NCI-H187 treated with DMSO at 0.1 percent for 48 hours (cell line): ENCODE measurements around the gene EXOC2.
"Not testable (repeated sequence)": the region's sequence is repeated elsewhere in the genome, so short reads cannot be mapped to it uniquely, and the experiment has no call there.

ENCODE experiments used
- DNase-seq: peaks from one replicate; lab custom pipeline; 2025; lab: John Stamatoyannopoulos, UW

EXOC2 gene

DNA sequence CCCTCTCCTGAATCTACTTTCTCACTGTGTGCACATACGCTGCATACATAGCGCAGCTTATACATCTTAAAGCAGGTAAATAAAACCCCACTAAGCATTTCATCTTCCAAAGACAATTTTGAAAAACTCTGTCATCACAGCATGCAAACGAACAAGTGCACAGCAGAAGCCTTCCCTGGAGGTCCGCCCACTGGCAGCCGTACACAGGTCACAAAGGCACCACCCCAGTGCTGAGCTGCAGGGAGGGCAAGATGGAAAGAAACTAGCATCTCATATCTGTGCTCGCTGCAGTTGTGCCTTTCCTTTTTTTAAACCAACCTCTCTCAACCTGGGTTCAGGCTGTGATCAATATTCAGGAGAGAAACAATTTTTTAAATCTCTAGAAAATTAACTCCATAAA is 109.3 kb downstream of the EXOC2 start:
- no peak for DNase-seq

DNA sequence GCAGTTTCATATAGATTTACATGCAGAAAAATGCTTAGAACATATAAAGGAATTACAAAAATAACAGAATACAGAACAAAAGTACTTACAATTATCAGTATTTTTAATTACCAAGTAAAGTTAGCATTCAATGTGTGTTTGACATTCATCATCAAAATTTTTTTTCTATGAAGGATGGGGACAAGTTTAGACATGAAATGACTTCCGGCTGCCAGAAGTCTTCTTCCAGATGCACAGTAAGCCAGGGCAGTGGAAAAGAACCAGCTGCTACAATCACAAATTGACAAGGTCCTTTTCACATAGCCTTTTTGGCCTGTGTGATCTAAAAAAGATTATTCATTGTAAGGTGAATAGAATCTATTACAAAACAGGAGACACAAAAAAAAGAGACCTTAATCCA is 109.8 kb downstream of the EXOC2 start:
- DNase-seq: no peak

GRCh38 chr6:582370-582769 is 110.6 kb downstream of the EXOC2 start:
- DNase-seq: no peak

- no peak for DNase-seq
Observed at GRCh38 chr6:579339-579738, 113.6 kb downstream of the EXOC2 start.

GRCh38 chr6:572596-573265 is 120.2 kb downstream of the EXOC2 start:
- DNase-seq: no peak

- DNase-seq: no peak
Observed at GRCh38 chr6:571892-572291, 121.0 kb downstream of the EXOC2 start.

GRCh38 chr6:570825-571224 is 122.1 kb downstream of the EXOC2 start:
- no peak for DNase-seq

- DNase-seq: no peak
Observed at GRCh38 chr6:568954-569523, 123.9 kb downstream of the EXOC2 start.

DNA sequence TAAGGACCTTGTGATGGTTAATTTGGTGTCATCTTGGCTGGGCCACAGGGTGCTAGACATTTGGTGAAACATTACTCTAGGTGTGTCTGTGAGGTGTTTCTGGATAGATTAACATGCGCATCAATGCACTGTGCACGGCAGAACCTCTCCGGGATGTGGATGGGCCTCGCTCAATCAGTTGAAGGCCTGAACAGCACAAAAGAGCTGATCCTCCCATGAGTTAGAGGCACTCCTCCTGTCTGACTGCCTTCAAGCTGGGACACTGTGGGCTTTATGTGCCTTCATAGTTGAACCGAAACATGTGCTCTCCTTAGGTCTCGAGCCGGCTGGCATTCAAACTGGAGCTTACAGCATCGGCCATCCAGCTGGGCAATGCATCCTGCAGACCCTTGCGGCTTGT is 124.9 kb downstream of the EXOC2 start:
- DNase-seq: no peak

DNA sequence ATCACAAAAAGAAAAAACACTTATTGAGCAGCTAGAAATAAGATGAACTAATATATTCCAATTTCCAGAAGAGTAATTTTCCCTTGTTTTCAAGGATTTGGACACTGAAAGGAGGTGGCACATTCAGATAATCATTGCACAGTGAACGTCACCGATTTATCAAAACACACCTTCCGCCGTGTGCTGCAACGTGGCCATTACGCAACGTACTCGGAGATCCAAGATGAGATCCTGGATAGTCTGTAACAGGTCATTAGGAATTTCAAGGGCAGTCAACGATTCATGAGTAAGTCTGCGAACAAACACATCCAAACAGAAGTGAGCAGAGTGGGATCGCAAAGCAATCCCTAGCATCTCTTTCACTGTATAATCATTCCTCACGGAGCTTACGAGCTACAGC is 129.1 kb downstream of the EXOC2 start:
- DNase-seq: no peak

DNA sequence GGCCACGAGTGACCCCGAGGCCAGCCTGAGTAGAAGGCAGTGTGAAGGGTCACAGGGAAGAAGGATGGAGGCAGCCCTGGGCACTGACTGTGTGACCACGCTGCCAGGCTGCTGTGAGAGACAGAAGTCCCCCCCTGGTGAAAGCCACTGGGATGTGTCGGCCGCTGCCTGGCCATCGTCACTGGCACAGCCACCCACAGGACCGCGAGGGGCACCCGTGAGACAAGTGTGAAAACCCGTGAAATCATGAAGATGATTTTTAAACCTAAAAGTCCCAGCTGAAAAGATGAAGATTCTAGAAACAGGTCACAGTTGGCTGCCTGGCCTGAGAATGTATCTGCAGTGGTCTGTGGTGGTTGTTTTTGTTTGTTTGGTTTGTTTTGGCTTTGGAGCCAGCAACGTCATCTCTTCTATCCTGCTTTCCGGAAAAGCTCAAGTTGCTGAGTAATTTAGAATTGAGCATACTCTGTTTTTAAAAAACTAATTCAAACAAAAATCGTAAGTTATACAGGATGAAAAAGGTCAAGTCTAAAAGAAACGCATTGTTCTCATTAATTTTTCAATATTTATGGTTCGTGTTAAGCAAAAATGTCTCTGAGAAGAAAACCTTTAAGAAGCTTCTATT is 130.8 kb downstream of the EXOC2 start:
- DNase-seq: no peak

DNA sequence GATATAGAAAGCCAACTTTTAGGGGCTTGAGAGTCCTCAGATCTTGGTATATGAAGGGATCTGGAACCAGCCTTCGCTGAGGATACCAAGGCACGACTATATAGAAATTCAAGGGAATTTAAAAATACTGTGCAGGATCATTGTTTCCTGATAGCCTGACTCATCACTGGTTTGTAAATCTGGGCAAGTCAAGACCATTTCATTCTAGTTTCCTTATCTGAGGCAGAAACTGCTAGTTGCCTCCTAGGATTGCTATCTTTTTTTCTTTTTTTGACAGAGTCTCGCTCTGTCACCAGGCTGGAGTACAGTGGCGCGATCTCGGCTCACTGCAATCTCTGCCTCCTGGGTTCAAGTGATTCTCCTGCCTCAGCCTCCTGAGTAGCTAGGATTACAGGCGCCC is 131.6 kb downstream of the EXOC2 start:
- not testable (repeated sequence) for DNase-seq

- no peak for DNase-seq
Observed at GRCh38 chr6:558959-559358, 134.0 kb downstream of the EXOC2 start.

DNA sequence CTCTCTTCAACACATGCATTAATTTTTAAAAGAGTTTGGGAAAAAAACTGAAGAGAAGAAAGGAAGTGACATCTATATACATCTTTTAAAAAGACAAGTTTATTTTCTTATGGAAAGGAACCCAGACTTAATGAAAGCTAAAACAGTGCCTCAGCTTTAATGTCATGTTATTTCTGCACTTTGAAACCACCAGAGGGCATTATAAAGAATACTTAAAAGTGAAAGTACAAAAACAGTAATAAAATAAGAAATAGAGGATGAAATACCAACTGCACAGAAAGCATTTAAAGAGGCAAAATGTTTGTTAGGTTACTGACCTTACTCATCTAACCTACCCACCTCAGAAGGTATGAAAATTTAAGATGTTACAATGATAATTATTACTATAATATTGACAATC is 134.8 kb downstream of the EXOC2 start:
- no peak for DNase-seq

DNA sequence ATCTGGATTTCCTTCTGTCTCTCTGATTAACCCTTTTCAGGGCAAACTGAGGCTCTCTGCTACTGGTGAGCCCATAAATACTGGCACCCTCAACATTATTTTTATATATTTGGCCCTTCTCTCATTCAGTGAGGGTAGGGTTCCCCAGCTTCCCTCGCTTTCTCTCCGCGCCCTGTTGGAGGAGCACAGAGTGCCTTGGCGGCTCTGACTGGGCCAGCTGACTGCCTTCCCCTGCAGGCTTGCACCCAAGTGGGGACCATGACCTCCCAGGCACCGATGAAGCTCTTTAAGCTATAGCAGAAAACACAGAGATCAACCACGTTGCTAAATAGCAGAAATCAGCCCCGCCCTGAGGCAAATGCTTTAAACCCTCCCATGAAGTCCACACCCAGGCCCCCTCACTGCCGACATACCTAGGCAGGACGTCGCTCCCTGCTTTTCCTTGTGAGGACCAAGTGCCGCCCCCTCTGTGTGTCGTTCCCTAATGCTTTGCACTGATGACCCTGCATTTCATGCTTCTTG is 141.0 kb downstream of the EXOC2 start:
- DNase-seq: no peak

GRCh38 chr6:551405-551804 is 141.5 kb downstream of the EXOC2 start:
- no peak for DNase-seq

DNA sequence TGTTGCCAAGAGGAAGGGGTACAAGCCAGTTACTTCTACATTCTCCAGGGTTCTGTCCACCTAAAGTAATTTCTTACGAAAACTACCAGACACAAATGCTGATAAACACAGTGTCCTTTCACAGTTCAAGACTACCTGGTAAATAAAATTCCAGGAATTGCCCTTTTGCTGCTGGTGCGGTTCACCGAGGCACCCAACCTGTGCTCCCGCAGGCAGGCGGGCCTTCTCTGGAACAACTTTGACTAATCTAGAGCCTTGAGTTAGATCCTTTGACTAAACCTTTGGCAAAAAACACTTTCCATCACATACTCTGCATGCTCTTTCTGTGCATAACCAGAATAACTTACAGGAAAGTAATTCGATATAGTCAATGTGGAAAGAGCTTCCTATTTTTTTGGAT is 143.0 kb downstream of the EXOC2 start:
- DNase-seq: no peak

DNA sequence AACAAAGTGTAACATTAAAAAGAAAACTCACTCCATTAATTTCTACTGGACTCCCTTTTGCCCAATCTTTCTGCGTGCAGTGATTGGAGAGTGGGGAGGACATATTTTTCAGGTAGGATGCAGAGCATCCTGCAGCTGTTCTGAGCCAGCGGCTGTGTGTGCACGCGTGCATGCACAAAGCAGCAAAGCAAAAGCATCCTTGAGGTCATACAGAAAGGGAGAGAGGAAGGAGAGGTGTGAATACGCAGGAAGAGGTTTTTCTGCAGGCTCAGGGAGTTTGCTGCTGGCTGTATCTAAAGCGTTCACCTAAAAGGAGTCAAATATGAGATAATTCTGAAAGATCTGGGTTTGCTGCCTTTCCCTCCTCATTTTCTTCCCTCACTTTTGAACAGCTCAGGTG is 144.4 kb downstream of the EXOC2 start:
- no peak for DNase-seq

GRCh38 chr6:548091-548490 is 144.8 kb downstream of the EXOC2 start:
- no peak for DNase-seq

DNA sequence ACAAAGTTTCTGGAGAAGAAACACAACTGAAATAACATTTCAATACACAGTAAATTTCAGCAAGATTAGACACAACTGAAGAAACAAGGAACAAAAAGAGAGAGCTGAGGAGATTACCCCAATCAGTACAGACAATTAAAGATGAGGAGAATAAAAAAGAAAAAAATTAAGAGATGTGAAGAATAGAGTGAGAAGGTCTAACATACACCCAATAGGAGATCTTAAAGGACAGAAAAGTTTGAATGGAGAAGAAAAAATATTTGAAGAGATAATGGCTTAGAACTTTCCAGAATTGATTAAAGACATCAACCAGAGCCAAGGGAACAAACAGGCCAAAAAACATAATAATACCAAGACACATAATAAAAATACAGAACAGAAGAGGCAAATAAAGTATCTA is 152.4 kb downstream of the EXOC2 start:
- DNase-seq: no peak

- DNase-seq: no peak
Observed at GRCh38 chr6:537114-537513, 155.8 kb downstream of the EXOC2 start.

DNA sequence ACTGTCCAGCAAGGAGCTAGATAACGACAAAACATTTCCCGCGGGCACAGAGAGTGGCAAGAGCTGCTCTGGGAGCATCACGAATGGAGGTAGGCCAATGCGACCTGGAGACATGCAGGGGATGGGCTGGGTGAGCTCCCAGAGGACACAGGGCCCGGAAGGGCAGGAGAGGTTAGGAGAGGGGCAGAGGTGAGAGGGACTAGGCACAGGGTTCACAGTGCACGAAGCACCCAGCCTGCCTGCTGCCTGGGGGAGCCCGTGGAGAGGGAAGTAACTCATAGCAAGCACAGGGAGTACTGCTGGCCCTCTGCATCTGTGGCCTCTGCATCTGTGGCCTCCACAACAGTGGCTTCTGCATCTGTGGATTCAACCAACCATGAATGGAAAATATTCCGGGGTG is 162.5 kb downstream of the EXOC2 start:
- no peak for DNase-seq

DNA sequence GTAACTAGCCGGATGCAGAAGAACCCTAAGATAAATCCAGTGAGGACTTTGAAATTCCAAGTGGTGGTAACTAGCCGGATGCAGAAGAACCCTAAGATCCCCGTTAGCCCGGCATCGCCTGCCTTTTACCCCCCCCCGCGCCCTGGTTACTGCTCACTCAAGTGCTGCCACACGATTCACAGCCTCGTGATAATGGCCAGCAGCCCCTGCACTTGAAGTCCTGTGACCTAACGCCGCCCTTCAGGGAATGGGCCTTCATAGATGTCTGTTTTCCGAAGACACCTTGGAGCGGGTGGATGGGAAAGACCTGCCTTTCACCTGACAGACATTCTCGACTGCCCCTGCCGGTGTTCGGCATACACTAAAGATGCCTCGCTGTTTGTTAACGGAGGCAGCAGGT is 163.9 kb downstream of the EXOC2 start:
- DNase-seq: no peak
